Left colon (tissue), 2 donors: Measurements from ENCODE around the gene ENTR1. TPM values are rescaled to one million over a fixed set of nuclear protein-coding genes. Genes with fewer than 3 reads are reported as not detected.
A peak's percentile ranks its signal among the peaks of the same experiment; 100 is the strongest.

Experiments
- ATAC-seq: fragments of 200-7000 bp; cut with Tn5 transposase; one replicate; pipeline ENCODE4 v1.9.1; 2020; ENCODE audit warnings: mild to moderate bottlenecking, moderate library complexity
- DNase-seq, 2 donors: peaks; one replicate each; pipeline ENCODE4 v3.0.0-alpha.2; 2020
- intact Hi-C, 2 donors: fragments of 100-400 bp; cut with DNase I in 1 of 2; cut with micrococcal nuclease in 1 of 2; formaldehyde crosslinking; loops; one replicate each; pipeline versions ENCODE4 v1.11.2 to v1.14.0; 2022; cut with DNase I, micrococcal nuclease
- total RNA-seq, 2 donors: library from RNA; stranded (reverse); fragmentation: NEBNext Ultra II Directional; extraction: Animal tissue kit (Norgen Biotek cat#: 25700); gene quantifications; one replicate each; pipeline ENCODE4 v1.2.1, GENCODE V29; 2021
- donor health status: DM: no; HTN: no; CAD: no.
- donor health status: DM: yes; HTN: yes; CAD: no.

ENTR1 gene
- total RNA-seq, 2 donors from 2014 or later = 29.8 to 33.2 TPM

GRCh38 chr9:136385015-136385414 lies 25.4 kb downstream of the ENTR1 start:
- intact Hi-C loops = no loop called here
- no peak for DNase-seq
- no peak for ATAC-seq

GRCh38 chr9:136383436-136383835 lies 27.0 kb downstream of the ENTR1 start:
- intact Hi-C loops = no loop called here
- ATAC-seq (no peak), DNase-seq (no peak)

GRCh38 chr9:136381966-136382513 lies 28.4 kb downstream of the ENTR1 start:
- ATAC-seq (no peak), DNase-seq (no peak)
- intact Hi-C loops = no loop called here

- intact Hi-C loops = no loop called here
- ATAC-seq = no peak
Measured at GRCh38 chr9:136381311-136381710, 29.1 kb downstream of the ENTR1 start.

GRCh38 chr9:136380381-136380780 lies 30.0 kb downstream of the ENTR1 start:
- intact Hi-C loops = no loop called here
- DNase-seq (no peak), ATAC-seq (no peak)

More at GRCh38 chr9:136381311-136381710, 29.1 kb downstream of the ENTR1 start:
- DNase-seq = no peak

GRCh38 chr9:136379891-136380290 lies 30.5 kb downstream of the ENTR1 start:
- intact Hi-C loops = no loop called here

GRCh38 chr9:136379401-136379800 lies 31.0 kb downstream of the ENTR1 start:
- ATAC-seq = no peak

More at GRCh38 chr9:136379891-136380290, 30.5 kb downstream of the ENTR1 start:
- ATAC-seq (no peak), DNase-seq (no peak)

GRCh38 chr9:136379003-136379287 lies 31.5 kb downstream of the ENTR1 start:
- intact Hi-C loops = no loop called here
- no peak for DNase-seq
- ATAC-seq = no peak

More at GRCh38 chr9:136379401-136379800, 31.0 kb downstream of the ENTR1 start:
- no peak for DNase-seq
- intact Hi-C loops = no loop called here

- peak; percentile 28 for ATAC-seq
- intact Hi-C loops = no loop called here
- DNase-seq = no peak
Measured at GRCh38 chr9:136378170-136379002, 32.0 kb downstream of the ENTR1 start.

GRCh38 chr9:136377341-136378169 lies 32.9 kb downstream of the ENTR1 start:
- DNase-seq (no peak), ATAC-seq (no peak)
- intact Hi-C loops = no loop called here

GRCh38 chr9:136376457-136376856 lies 34.0 kb downstream of the ENTR1 start:
- intact Hi-C loops = no loop called here
- ATAC-seq (no peak), DNase-seq (no peak)

GRCh38 chr9:136375096-136375495 lies 35.3 kb downstream of the ENTR1 start:
- DNase-seq (no peak), ATAC-seq (no peak)
- intact Hi-C loops = no loop called here

GRCh38 chr9:136374183-136374575 lies 36.2 kb downstream of the ENTR1 start:
- ATAC-seq = no peak
- intact Hi-C loops = no loop called here
- DNase-seq = no peak

GRCh38 chr9:136373300-136374182 lies 36.9 kb downstream of the ENTR1 start, which contains the start of gene CARD9:
Gene CARD9 (minus strand): TSS chr9:136373669. CDS start chr9:136372078, 1,591 bp downstream.
- ATAC-seq (peak; percentile 14), DNase-seq (peak in 1 of 2 donors; percentile 41)
- intact Hi-C loops = no loop called here

GRCh38 chr9:136372561-136373299 lies 37.7 kb downstream of the ENTR1 start:
- peak; percentile 56 to 66 for DNase-seq
- intact Hi-C loops = no loop called here
- ATAC-seq = peak; percentile 60

GRCh38 chr9:136372006-136372405 lies 38.4 kb downstream of the ENTR1 start:
- intact Hi-C loops = no loop called here
- DNase-seq (no peak), ATAC-seq (no peak)

GRCh38 chr9:136371533-136371880 lies 38.9 kb downstream of the ENTR1 start:
- DNase-seq = no peak
- no peak for ATAC-seq
- intact Hi-C loops = no loop called here
